ENCODE data around the gene SLC6A20. TPM values are rescaled to one million over a fixed set of nuclear protein-coding genes. Genes with fewer than 3 reads are reported as not detected.
A peak's percentile ranks its signal among the peaks of the same experiment; 100 is the strongest.
"Not testable (repeated sequence)": the region's sequence is repeated elsewhere in the genome, so short reads cannot be mapped to it uniquely, and the experiment has no call there.

SLC6A20 gene
- total RNA-seq, 4 donors from 2014 or later, result 0.04 to 0.32 (median 0.19) TPM; not detected in 1

- DNase-seq, result no peak
- peaks cover 0 to 22% (median 0%) of the 10 kb centered on the region in 4 donors for H3K27me3 ChIP-seq
- no peaks in the 10 kb centered on the region for H3K9me3 ChIP-seq
- 34 to 42% methylated on average over 11 to 12 of the region's 14 CpGs for WGBS, 2 donors
- H3K4me1 ChIP-seq, result no peaks in the 10 kb centered on the region
- intact Hi-C loops (cut with DNase I), result no loop called here
- no peak overlapping the region for H3K4me3 ChIP-seq
- H3K27ac ChIP-seq, result no peak overlapping the region
- TF ChIP-seq CTCF (IDR thresholded peaks at IDR 0.05) (peak; percentile 58 to 76 (median 64)), POLR2A (IDR thresholded peaks at IDR 0.05) (no peak)
- no peaks in the 10 kb centered on the region for H3K36me3 ChIP-seq
These were observed 35.2 kb downstream of the SLC6A20 start for GRCh38 chr3:45760878-45761711.

- H3K4me1 ChIP-seq, result no peaks in the 10 kb centered on the region
- no peaks in the 10 kb centered on the region for H3K9me3 ChIP-seq
- intact Hi-C loops (cut with DNase I), result loop anchor here (5.0 kb wide), 1 partner anchor 162 kb away; no protein-coding TSS in a partner anchor
- H3K36me3 ChIP-seq, result no peaks in the 10 kb centered on the region
- DNase-seq, result no peak
- no peak overlapping the region for H3K4me3 ChIP-seq
- peaks cover 0 to 22% (median 0%) of the 10 kb centered on the region in 4 donors for H3K27me3 ChIP-seq
- TF ChIP-seq CTCF (IDR thresholded peaks at IDR 0.05) (no peak), POLR2A (IDR thresholded peaks at IDR 0.05) (no peak)
- H3K27ac ChIP-seq, result no peak overlapping the region
- 90 to 94% methylated on average over 2 to 8 of the region's 12 CpGs for WGBS, 2 donors
These were observed 36.5 kb downstream of the SLC6A20 start for GRCh38 chr3:45759851-45760250.

- H3K27me3 ChIP-seq, result peaks cover 0 to 22% (median 0%) of the 10 kb centered on the region in 4 donors
- intact Hi-C loops (cut with DNase I), result loop anchor here (5.0 kb wide), 1 partner anchor 163 kb away; no protein-coding TSS in a partner anchor
- H3K9me3 ChIP-seq, result no peaks in the 10 kb centered on the region
- H3K4me3 ChIP-seq, result no peak overlapping the region
- no peak overlapping the region for H3K27ac ChIP-seq
- 77% methylated on average over 4 to 13 of the region's 16 CpGs for WGBS, 2 donors
- no peak for DNase-seq
- H3K4me1 ChIP-seq, result no peaks in the 10 kb centered on the region
- TF ChIP-seq CTCF (IDR thresholded peaks at IDR 0.05) (no peak), POLR2A (IDR thresholded peaks at IDR 0.05) (no peak)
- H3K36me3 ChIP-seq, result no peaks in the 10 kb centered on the region
These were observed 37.5 kb downstream of the SLC6A20 start for GRCh38 chr3:45758871-45759270.

- peaks cover 0 to 20% (median 0%) of the 10 kb centered on the region in 4 donors for H3K27me3 ChIP-seq
- H3K4me1 ChIP-seq, H3K9me3 ChIP-seq, H3K27ac ChIP-seq, H3K36me3 ChIP-seq, H3K4me3 ChIP-seq, DNase-seq: not testable (repeated sequence)
- 88 to 92% methylated on average over 5 to 7 of the region's 7 CpGs for WGBS, 2 donors
- intact Hi-C loops (cut with DNase I), result loop anchor here (5.0 kb wide), 1 partner anchor 165 kb away; no protein-coding TSS in a partner anchor
These were observed 39.2 kb downstream of the SLC6A20 start for GRCh38 chr3:45757141-45757540.

GRCh38 chr3:45756055-45756454 is 40.3 kb downstream of the SLC6A20 start:
- intact Hi-C loops (cut with DNase I), result loop anchor here (5.0 kb wide), 1 partner anchor 166 kb away; no protein-coding TSS in a partner anchor
- Histone ChIP-seq H3K27ac (no peak overlapping the region), H3K36me3 (no peaks in the 10 kb centered on the region), H3K9me3 (no peaks in the 10 kb centered on the region), H3K4me1 (no peaks in the 10 kb centered on the region), H3K4me3 (no peak overlapping the region), H3K27me3 (peaks cover 0 to 14% (median 0%) of the 10 kb centered on the region in 4 donors)
- 76 to 88% methylated on average over 6 of the region's 6 CpGs for WGBS, 2 donors
- no peak for TF ChIP-seq CTCF (IDR thresholded peaks at IDR 0.05)
- TF ChIP-seq POLR2A (IDR thresholded peaks at IDR 0.05), result no peak
- DNase-seq, result no peak
